DOHH2 (cell line): ENCODE results near the gene DPP4.

Experiments used
- H3F3A ChIP-seq: fragments of 200-600 bp; sonication (generic), shearing (Covaris generic); 2 replicates; pipeline ENCODE4 v1.6.0; 2016; ENCODE audit warnings: antibody characterized with exemption, mild to moderate bottlenecking; ENCODE audit not compliant: control insufficient read depth, insufficient read depth
- H3K27ac ChIP-seq: fragments of 200-600 bp; sonication (generic); 2 replicates; pipeline ENCODE4 v1.5.1; 2014; ENCODE audit warnings: low read depth, mild to moderate bottlenecking, low read length, moderate library complexity
- H3K27me3 ChIP-seq: fragments of 200-600 bp; sonication (generic); 2 replicates; pipeline ENCODE4 v1.6.1; 2014; ENCODE audit warnings: mild to moderate bottlenecking, low read length, mixed read lengths; ENCODE audit not compliant: control insufficient read depth
- H3K36me3 ChIP-seq: fragments of 200-600 bp; sonication (generic); 2 replicates; pipeline ENCODE4 v1.6.1; 2014; ENCODE audit warnings: mild to moderate bottlenecking, low read length, moderate library complexity, mixed read lengths; ENCODE audit not compliant: control insufficient read depth
- H3K4me1 ChIP-seq: fragments of 200-600 bp; sonication (generic); 2 replicates; pipeline ENCODE4 v1.6.1; 2014; ENCODE audit warnings: mild to moderate bottlenecking, low read length, mixed read lengths; ENCODE audit not compliant: control insufficient read depth
- H3K4me2 ChIP-seq: fragments of 200-600 bp; sonication (generic); 2 replicates; pipeline ENCODE4 v1.6.0; 2014; ENCODE audit warnings: mild to moderate bottlenecking, low read length, moderate library complexity
- H3K4me3 ChIP-seq: fragments of 200-600 bp; sonication (generic); 2 replicates; pipeline ENCODE4 v1.5.1; 2014; ENCODE audit warnings: mild to moderate bottlenecking, low read length, mixed read lengths
- H3K79me2 ChIP-seq: fragments of 200-600 bp; sonication (generic); 2 replicates; pipeline ENCODE4 v1.6.1; 2014; ENCODE audit warnings: mild to moderate bottlenecking, low read length, mixed read lengths; ENCODE audit not compliant: control insufficient read depth
- H3K9me2 ChIP-seq: fragments of 200-600 bp; sonication (generic); replicated peaks from 2 replicates; pipeline ENCODE4 v1.6.1; 2014; ENCODE audit warnings: mild to moderate bottlenecking, low read length, mixed read lengths; ENCODE audit not compliant: control insufficient read depth
- H3K9me3 ChIP-seq: fragments of 200-600 bp; sonication (generic); 2 replicates; pipeline ENCODE4 v1.6.1; 2014; ENCODE audit warnings: antibody characterized with exemption, low read length, mixed read lengths; ENCODE audit not compliant: control insufficient read depth, insufficient read depth
- H4K20me1 ChIP-seq: fragments of 200-600 bp; sonication (generic); 2 replicates; pipeline ENCODE4 v1.6.0; 2014; ENCODE audit warnings: low read depth, mild to moderate bottlenecking, antibody characterized with exemption, low read length, moderate library complexity; ENCODE audit not compliant: control insufficient read depth, insufficient read depth
- EZH2phosphoT487 ChIP-seq: fragments of 200-600 bp; sonication (generic); IDR thresholded peaks from 2 replicates; pipeline ENCODE4 v1.6.1; 2017; ENCODE audit warnings: borderline replicate concordance, mild to moderate bottlenecking, antibody characterized with exemption, low read length, moderate library complexity, mixed read lengths
- TF ChIP-seq, protein P1 (sequence below): fragments of 200-600 bp; sonication (generic); IDR thresholded peaks from one replicate; pipeline ENCODE4 v1.5.1; 2014; ENCODE audit warnings: antibody characterized with exemption, mild to moderate bottlenecking, low read depth, low read length; ENCODE audit not compliant: poor library complexity, severe bottlenecking

The DPP4 gene

DNA sequence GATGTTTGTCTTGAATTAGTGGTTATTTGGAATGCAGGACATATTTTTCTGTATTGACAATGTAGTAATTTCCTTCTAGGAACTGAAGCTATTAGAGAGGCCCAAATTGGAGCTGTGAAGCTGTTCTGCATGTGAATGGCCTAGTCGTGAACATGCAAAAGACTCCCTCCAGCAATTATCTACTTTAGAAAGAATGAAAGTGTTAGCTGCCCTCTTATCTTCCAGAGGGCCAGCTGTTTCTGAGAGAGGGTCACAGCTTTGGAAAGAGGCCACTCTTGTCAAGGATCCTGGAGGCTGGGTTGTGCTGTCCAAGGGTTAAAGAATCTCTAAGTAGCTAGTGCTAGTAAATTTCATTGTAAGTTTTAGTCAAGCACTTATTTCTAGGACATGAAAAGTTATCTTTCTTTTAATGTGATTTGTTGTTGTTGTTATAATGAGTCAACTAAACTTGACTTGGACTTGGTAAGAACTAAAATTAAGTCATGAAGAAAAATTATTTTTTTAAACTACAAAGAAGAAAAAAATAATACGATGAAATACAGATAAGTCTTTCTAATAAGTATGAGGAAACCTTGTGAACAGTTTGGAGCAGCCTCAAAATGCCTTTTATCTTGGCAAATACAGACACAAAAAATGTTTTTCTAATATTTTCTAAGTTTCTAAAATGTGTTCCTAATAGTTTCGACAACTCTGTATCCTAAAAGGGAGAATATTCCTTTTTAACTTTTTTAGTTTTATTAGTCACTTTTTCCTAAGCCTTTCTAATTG lies 36.8 kb downstream of the DPP4 start:
- no peaks in the 10 kb centered on the region for H3K9me2 ChIP-seq
- H3K27me3 ChIP-seq, result no peaks in the 10 kb centered on the region
- TF ChIP-seq, protein P1, sequence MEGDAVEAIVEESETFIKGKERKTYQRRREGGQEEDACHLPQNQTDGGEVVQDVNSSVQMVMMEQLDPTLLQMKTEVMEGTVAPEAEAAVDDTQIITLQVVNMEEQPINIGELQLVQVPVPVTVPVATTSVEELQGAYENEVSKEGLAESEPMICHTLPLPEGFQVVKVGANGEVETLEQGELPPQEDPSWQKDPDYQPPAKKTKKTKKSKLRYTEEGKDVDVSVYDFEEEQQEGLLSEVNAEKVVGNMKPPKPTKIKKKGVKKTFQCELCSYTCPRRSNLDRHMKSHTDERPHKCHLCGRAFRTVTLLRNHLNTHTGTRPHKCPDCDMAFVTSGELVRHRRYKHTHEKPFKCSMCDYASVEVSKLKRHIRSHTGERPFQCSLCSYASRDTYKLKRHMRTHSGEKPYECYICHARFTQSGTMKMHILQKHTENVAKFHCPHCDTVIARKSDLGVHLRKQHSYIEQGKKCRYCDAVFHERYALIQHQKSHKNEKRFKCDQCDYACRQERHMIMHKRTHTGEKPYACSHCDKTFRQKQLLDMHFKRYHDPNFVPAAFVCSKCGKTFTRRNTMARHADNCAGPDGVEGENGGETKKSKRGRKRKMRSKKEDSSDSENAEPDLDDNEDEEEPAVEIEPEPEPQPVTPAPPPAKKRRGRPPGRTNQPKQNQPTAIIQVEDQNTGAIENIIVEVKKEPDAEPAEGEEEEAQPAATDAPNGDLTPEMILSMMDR, result no peak
- no peak for TF ChIP-seq EZH2phosphoT487
- no peaks in the 10 kb centered on the region for H4K20me1 ChIP-seq
- H3K4me2 ChIP-seq, result no peak overlapping the region
- H3K9me3 ChIP-seq, result no peaks in the 10 kb centered on the region
- no peak overlapping the region for H3K4me3 ChIP-seq
- no peaks in the 10 kb centered on the region for H3K79me2 ChIP-seq
- H3K4me1 ChIP-seq, result no peaks in the 10 kb centered on the region
- no peaks in the 10 kb centered on the region for H3K36me3 ChIP-seq
- no peaks in the 10 kb centered on the region for H3F3A ChIP-seq
- no peak overlapping the region for H3K27ac ChIP-seq

DNA sequence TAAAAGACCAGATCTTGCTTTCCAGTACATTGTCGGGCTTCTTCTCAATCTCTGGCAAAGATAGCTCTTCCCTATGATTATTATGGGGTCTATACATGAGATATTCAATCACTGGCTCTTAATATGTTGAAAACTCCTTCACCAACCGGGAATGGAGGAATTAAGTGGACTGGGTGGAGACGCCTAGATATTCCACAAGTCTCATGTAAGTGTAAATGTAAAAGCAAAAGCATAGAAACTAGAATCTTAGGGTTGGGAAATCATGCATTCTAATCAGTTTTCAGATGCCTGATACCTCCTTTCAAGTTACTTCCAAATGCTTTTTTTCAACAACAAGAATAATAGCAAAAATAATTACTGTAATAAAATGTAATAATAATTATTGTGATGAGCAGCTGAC lies 38.0 kb downstream of the DPP4 start:
- Histone ChIP-seq H3K36me3 (no peaks in the 10 kb centered on the region), H3K27me3 (no peaks in the 10 kb centered on the region), H3K9me2 (no peaks in the 10 kb centered on the region), H3K4me1 (no peaks in the 10 kb centered on the region), H3K79me2 (no peaks in the 10 kb centered on the region), H3F3A (no peaks in the 10 kb centered on the region), H3K4me3 (no peak overlapping the region), H3K9me3 (no peaks in the 10 kb centered on the region), H4K20me1 (no peaks in the 10 kb centered on the region), H3K27ac (no peak overlapping the region), H3K4me2 (no peak overlapping the region)
- TF ChIP-seq, protein P1, result no peak
- no peak for TF ChIP-seq EZH2phosphoT487

DNA sequence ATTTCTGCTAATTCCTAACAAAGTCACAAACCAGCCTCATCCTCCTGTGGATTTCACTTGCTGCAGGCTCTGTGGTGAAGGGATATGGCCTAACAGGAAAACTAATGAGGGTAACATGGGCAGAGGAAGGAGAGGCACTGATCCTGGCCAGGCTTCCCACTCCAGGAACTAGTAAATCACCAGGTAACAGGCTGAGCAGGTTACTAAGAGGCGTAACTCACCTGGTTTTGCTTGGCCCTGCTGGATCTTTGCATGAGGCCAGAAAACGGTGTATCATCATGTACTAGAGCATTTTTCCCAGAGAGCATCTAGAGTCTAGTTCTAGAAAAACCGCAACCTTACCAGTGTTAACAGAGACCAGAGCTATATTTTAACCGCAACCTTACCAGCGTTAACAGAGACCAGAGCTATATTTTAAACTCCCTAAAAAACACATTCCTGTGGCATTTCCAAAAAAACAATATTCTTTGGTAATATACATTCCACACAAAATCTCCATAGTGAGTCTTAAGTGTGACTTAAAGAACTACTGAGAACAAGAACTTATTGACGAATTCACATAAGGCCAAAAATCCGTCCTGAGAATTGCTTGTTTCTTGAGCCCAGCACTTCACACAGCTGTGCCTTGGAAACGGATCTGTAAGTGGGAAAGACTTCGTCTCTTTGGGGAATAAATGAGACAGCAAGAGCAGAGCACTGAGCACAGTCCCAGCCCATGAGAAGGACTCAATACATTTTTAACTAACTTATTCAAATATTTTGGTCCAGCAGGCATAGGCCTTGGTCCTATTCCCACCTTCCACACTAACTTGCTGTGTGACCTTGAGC lies 43.4 kb downstream of the DPP4 start:
- no peaks in the 10 kb centered on the region for H3F3A ChIP-seq

More for the DNA sequence above, 43.4 kb downstream of the DPP4 start:
- Histone ChIP-seq H3K4me2 (no peak overlapping the region), H3K79me2 (no peaks in the 10 kb centered on the region), H3K27ac (no peak overlapping the region), H3K27me3 (no peaks in the 10 kb centered on the region), H3K4me3 (no peak overlapping the region), H4K20me1 (no peaks in the 10 kb centered on the region), H3K4me1 (no peaks in the 10 kb centered on the region), H3K36me3 (no peaks in the 10 kb centered on the region), H3K9me2 (no peaks in the 10 kb centered on the region), H3K9me3 (no peaks in the 10 kb centered on the region)
- TF ChIP-seq EZH2phosphoT487, result no peak
- TF ChIP-seq, protein P1, result no peak
